K562 (cell line): ENCODE measurements around the gene COX4I2. TPM values are rescaled to one million over a fixed set of nuclear protein-coding genes. Genes with fewer than 3 reads are reported as not detected.

ENCODE experiments used
- ARID4B ChIP-seq: sonication (generic); formaldehyde crosslinking; IDR thresholded peaks from 2 replicates; pipeline ENCODE4 v1.8.0; 2022; ENCODE audit warnings: mild to moderate bottlenecking, missing genetic modification reagents
- CEBPG ChIP-seq, 3 experiments: fragments of 200-800 bp in 1 of 3; sonication (Bioruptor generic) in 1 of 3; sonication (generic) in 1 of 3; formaldehyde crosslinking in 1 of 3; IDR thresholded peaks in 2 of 3; conservative IDR thresholded peaks in 1 of 3; 2 replicates each; pipeline versions ENCODE4 v1.6.1 to v1.8.0; 2016 to 2022; ENCODE audit warnings: missing compliant biosample characterization in 2 of 3, missing genetic modification characterization in 2 of 3, mild to moderate bottlenecking in 1 of 3, missing genetic modification reagents in 1 of 3
- GATAD2B ChIP-seq: fragments of 450-650 bp; IDR thresholded peaks from 2 replicates; pipeline ENCODE4 v1.6.1; 2017; ENCODE audit warnings: mild to moderate bottlenecking, borderline replicate concordance
- JUND ChIP-seq, 2 experiments: IDR thresholded peaks; 2 replicates in 1 of 2; 3 replicates in 1 of 2; pipeline ENCODE4 v1.6.1; 2011; ENCODE audit warnings: borderline replicate concordance in 2 of 2, low read depth in 2 of 2, low read length in 2 of 2, improper control_type of control experiment in 1 of 2, missing biosample characterization in 1 of 2, missing genetic modification characterization in 1 of 2, missing genetic modification reagents in 1 of 2
- MAFK ChIP-seq: IDR thresholded peaks from 2 replicates; pipeline ENCODE4 v1.6.1; 2011; ENCODE audit warnings: low read length, improper control_type of control experiment
- MECOM ChIP-seq: fragments of 250-450 bp; sonication (Bioruptor Pico); IDR thresholded peaks from 2 replicates; pipeline ENCODE4 v1.8.0; 2022; ENCODE audit warnings: inconsistent platforms
- MNT ChIP-seq, 2 experiments: fragments of 450-650 bp; conservative IDR thresholded peaks; 2 replicates each; pipeline ENCODE4 v1.6.1; 2017; ENCODE audit warnings: mild to moderate bottlenecking in 2 of 2, moderate library complexity in 2 of 2
- NELFE ChIP-seq: IDR thresholded peaks from 2 replicates; pipeline ENCODE4 v1.6.1; 2011; ENCODE audit warnings: mild to moderate bottlenecking; ENCODE audit not compliant: insufficient read depth, insufficient read length
- NONO ChIP-seq, 2 experiments: fragments of 200-400 bp in 1 of 2; fragments of 450-650 bp in 1 of 2; formaldehyde crosslinking in 1 of 2; IDR thresholded peaks; 2 replicates each; pipeline ENCODE4 v1.6.1; 2017; ENCODE audit warnings: low read depth in 2 of 2, mild to moderate bottlenecking in 2 of 2, moderate library complexity in 2 of 2, low read length in 1 of 2
- SIRT6 ChIP-seq: IDR thresholded peaks from one replicate; pipeline ENCODE4 v1.6.1; 2012; ENCODE audit warnings: low read depth, mild to moderate bottlenecking, control low read depth, inconsistent platforms, low read length, moderate library complexity
- SMAD1 ChIP-seq: fragments of 150-350 bp; IDR thresholded peaks from 2 replicates; pipeline ENCODE4 v1.6.1; 2014; ENCODE audit warnings: low read length, low read depth; ENCODE audit not compliant: partially characterized antibody
- SMARCE1 ChIP-seq: fragments of 450-650 bp; IDR thresholded peaks from 2 replicates; pipeline ENCODE4 v1.7.1; 2016; ENCODE audit warnings: mild to moderate bottlenecking
- ZBED1 ChIP-seq: IDR thresholded peaks from 2 replicates; pipeline ENCODE4 v1.6.1; 2014
- ZBTB7A ChIP-seq: IDR thresholded peaks from 2 replicates; pipeline ENCODE4 v1.6.1; 2011; ENCODE audit warnings: low read depth, mild to moderate bottlenecking, low read length, moderate library complexity, borderline replicate concordance; ENCODE audit not compliant: control insufficient read depth
- polyA plus RNA-seq, 8 experiments: library from polyadenylated mRNA; depleted of rRNA in 4 of 8; stranded (reverse) in 5 of 8; unstranded in 3 of 8; fragments of >200 nt; fragmentation: Nextera tagmentation in 2 of 8; fragmentation: Illumina TruSeq in 1 of 8; extraction: Ambion mirVana in 2 of 8; extraction: Trizol in 1 of 8; gene quantifications; 2 replicates each; pipeline versions ENCODE4 v1.2.1 to v1.2.3, GENCODE V29; 2011 to 2014; ENCODE audit warnings: inconsistent platforms in 1 of 8, missing spikeins in 1 of 8
- total RNA-seq, 7 experiments: library from RNA; depleted of rRNA in 6 of 7; stranded (reverse); fragments of >200 nt in 6 of 7; fragmentation: Illumina TruSeq in 2 of 7; extraction: Trizol in 2 of 7; gene quantifications; 2 replicates each; pipeline versions ENCODE4 v1.2.1 to v1.2.3, GENCODE V29; 2011 to 2021; ENCODE audit warnings: low replicate concordance in 1 of 7
- TF ChIP-seq, protein P1 (sequence below): sonication (generic); formaldehyde crosslinking; IDR thresholded peaks from 2 replicates; pipeline ENCODE4 v1.8.0; 2023; ENCODE audit warnings: mild to moderate bottlenecking, missing genetic modification reagents

COX4I2 gene
- total and polyA plus RNA-seq, 9 of the 15 experiments (the other 6 are each of a cell fraction or from before 2014, with no cell fraction given), result not detected

- TF ChIP-seq, protein P1, sequence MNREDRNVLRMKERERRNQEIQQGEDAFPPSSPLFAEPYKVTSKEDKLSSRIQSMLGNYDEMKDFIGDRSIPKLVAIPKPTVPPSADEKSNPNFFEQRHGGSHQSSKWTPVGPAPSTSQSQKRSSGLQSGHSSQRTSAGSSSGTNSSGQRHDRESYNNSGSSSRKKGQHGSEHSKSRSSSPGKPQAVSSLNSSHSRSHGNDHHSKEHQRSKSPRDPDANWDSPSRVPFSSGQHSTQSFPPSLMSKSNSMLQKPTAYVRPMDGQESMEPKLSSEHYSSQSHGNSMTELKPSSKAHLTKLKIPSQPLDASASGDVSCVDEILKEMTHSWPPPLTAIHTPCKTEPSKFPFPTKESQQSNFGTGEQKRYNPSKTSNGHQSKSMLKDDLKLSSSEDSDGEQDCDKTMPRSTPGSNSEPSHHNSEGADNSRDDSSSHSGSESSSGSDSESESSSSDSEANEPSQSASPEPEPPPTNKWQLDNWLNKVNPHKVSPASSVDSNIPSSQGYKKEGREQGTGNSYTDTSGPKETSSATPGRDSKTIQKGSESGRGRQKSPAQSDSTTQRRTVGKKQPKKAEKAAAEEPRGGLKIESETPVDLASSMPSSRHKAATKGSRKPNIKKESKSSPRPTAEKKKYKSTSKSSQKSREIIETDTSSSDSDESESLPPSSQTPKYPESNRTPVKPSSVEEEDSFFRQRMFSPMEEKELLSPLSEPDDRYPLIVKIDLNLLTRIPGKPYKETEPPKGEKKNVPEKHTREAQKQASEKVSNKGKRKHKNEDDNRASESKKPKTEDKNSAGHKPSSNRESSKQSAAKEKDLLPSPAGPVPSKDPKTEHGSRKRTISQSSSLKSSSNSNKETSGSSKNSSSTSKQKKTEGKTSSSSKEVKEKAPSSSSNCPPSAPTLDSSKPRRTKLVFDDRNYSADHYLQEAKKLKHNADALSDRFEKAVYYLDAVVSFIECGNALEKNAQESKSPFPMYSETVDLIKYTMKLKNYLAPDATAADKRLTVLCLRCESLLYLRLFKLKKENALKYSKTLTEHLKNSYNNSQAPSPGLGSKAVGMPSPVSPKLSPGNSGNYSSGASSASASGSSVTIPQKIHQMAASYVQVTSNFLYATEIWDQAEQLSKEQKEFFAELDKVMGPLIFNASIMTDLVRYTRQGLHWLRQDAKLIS (CRISPR knock-in tag), result peak; percentile 50; the same call in 1 of the 2 replicates
- 0 out of 2 replicates have a peak, but pooled peaks have one; percentile 21 for TF ChIP-seq ZBTB7A
- peak; percentile 2; the same call in 1 of the 2 replicates for TF ChIP-seq MAFK
- TF ChIP-seq JUND (IDR thresholded peaks at IDR 0.05; ENCODE audit: borderline replicate concordance, low read depth, low read length), result peak; percentile 65
- peak; percentile 52; the same call in 1 of the 3 replicates for TF ChIP-seq JUND (tag; IDR thresholded peaks at IDR 0.05; ENCODE audit: borderline replicate concordance, low read depth, low read length)
- peak in 1 of 2 experiments; percentile 51; a peak in 1 of 4 replicates for TF ChIP-seq NONO (IDR thresholded peaks at IDR 0.05; ENCODE audit: low read depth in 2 of 2, low read length in 1 of 2)
- peak; percentile 65 to 80 for TF ChIP-seq MNT (conservative IDR thresholded peaks at IDR 0.05)
- TF ChIP-seq ARID4B (CRISPR knock-in tag), result peak; percentile 80; the same call in 1 of the 2 replicates
- no peak for TF ChIP-seq SIRT6
- TF ChIP-seq SMAD1, result no peak
- no peak for TF ChIP-seq GATAD2B
- peak; percentile 20; the same call in 1 of the 2 replicates for TF ChIP-seq MECOM
- TF ChIP-seq CEBPG (CRISPR knock-in tag; IDR thresholded peaks at IDR 0.05), result peak; percentile 60; the same call in 1 of the 2 replicates
- TF ChIP-seq CEBPG (tag; conservative IDR thresholded peaks at IDR 0.05 in 1 of 2, IDR thresholded peaks at IDR 0.05 in 1 of 2), result no peak
- TF ChIP-seq ZBED1, result peak; percentile 68; the same call in 1 of the 2 replicates
- peak; percentile 48; the same call in 1 of the 2 replicates for TF ChIP-seq SMARCE1
- no peak for TF ChIP-seq NELFE
Measured at GRCh38 chr20:31661625-31662371, 24.1 kb downstream of the COX4I2 start (continued).
